Gastroesophageal sphincter (tissue), 4 donors: ENCODE measurements around the gene PRR5L. TPM values are rescaled to one million over a fixed set of nuclear protein-coding genes. Genes with fewer than 3 reads are reported as not detected.

ENCODE experiments used
- ATAC-seq: fragments of 150-250 bp; one replicate; pipeline ENCODE4 v1.9.1; 2016; ENCODE audit warnings: mild to moderate bottlenecking, moderate library complexity
- H3K27ac ChIP-seq, 4 donors: fragments of 200-600 bp; sonication (generic) in 3 of 4; 1 replicate in 3 of 4; 2 replicates in 1 of 4; pipeline ENCODE4 v1.5.1; 2016 to 2019
- H3K27me3 ChIP-seq: fragments of 200-600 bp; sonication (generic); one replicate; pipeline ENCODE4 v1.5.1; 2019
- H3K36me3 ChIP-seq, 2 donors: fragments of 200-600 bp; sonication (generic); one replicate each; pipeline ENCODE4 v1.5.1; 2019; ENCODE audit warnings: control low read depth in 1 of 2
- H3K4me1 ChIP-seq, 3 donors: fragments of 200-600 bp; sonication (generic); 1 replicate in 2 of 3; 2 replicates in 1 of 3; pipeline ENCODE4 v1.5.1; 2016 to 2019; ENCODE audit warnings: control low read depth in 2 of 3
- H3K4me3 ChIP-seq, 2 donors: fragments of 200-600 bp; sonication (generic); one replicate each; pipeline ENCODE4 v1.5.1; 2019; ENCODE audit warnings: mild to moderate bottlenecking in 1 of 2, moderate library complexity in 1 of 2
- H3K9me3 ChIP-seq, 3 donors: fragments of 200-600 bp; sonication (generic); one replicate each; pipeline ENCODE4 v1.5.1; 2017 to 2019; ENCODE audit warnings: control low read depth in 2 of 3
- EP300 ChIP-seq: sonication (generic); formaldehyde crosslinking; IDR thresholded peaks from one replicate; pipeline ENCODE4 v1.6.1; 2017; ENCODE audit warnings: antibody characterized with exemption, mild to moderate bottlenecking
- POLR2A ChIP-seq, 2 donors: fragments of 450-650 bp; IDR thresholded peaks; one replicate each; pipeline ENCODE4 v1.6.1; 2017; ENCODE audit warnings: antibody characterized with exemption in 2 of 2, mild to moderate bottlenecking in 2 of 2, moderate library complexity in 1 of 2
- POLR2AphosphoS5 ChIP-seq: sonication (generic); formaldehyde crosslinking; IDR thresholded peaks from one replicate; pipeline ENCODE4 v1.6.1; 2017; ENCODE audit warnings: antibody characterized with exemption
- WGBS, 2 donors: methylation state at CpG; one replicate each; pipeline ENCODE4 v1.1.5; 2018; ENCODE audit warnings: low coverage in 1 of 2; 5-methylcytosine and 5-hydroxymethylcytosine counted together
- total RNA-seq, 4 donors: library from RNA; depleted of rRNA; stranded (reverse); fragments of >200 nt; gene quantifications; one replicate each; pipeline ENCODE4 v1.1.0, GENCODE V29; 2016
- TF ChIP-seq, protein P1 (sequence below), 4 experiments: fragments of 200-600 bp in 2 of 4; fragments of 450-650 bp in 2 of 4; sonication (generic) in 1 of 4; IDR thresholded peaks; one replicate each; pipeline ENCODE4 v1.5.1; 2017 to 2019; ENCODE audit warnings: antibody characterized with exemption in 4 of 4, mild to moderate bottlenecking in 2 of 4, moderate library complexity in 2 of 4

PRR5L gene
- total RNA-seq, 4 donors from 2014 or later, result 2.8 to 9.7 (median 7.5) TPM

GRCh38 chr11:36404831-36405230 is 108.7 kb downstream of the PRR5L start:
- ATAC-seq, result no peak
- Histone ChIP-seq H3K9me3 (no peaks in the 10 kb centered on the region), H3K4me1 (peaks cover 0 to 2% (median 0%) of the 10 kb centered on the region in 3 donors), H3K4me3 (no peak overlapping the region), H3K27ac (no peak overlapping the region), H3K36me3 (no peaks in the 10 kb centered on the region), H3K27me3 (no peaks in the 10 kb centered on the region)
- 72 to 82% methylated on average over 2 to 3 of the region's 3 CpGs for WGBS, 2 donors
- TF ChIP-seq EP300 (no peak), POLR2AphosphoS5 (no peak), POLR2A (IDR thresholded peaks at IDR 0.05) (no peak)
- TF ChIP-seq, protein P1, sequence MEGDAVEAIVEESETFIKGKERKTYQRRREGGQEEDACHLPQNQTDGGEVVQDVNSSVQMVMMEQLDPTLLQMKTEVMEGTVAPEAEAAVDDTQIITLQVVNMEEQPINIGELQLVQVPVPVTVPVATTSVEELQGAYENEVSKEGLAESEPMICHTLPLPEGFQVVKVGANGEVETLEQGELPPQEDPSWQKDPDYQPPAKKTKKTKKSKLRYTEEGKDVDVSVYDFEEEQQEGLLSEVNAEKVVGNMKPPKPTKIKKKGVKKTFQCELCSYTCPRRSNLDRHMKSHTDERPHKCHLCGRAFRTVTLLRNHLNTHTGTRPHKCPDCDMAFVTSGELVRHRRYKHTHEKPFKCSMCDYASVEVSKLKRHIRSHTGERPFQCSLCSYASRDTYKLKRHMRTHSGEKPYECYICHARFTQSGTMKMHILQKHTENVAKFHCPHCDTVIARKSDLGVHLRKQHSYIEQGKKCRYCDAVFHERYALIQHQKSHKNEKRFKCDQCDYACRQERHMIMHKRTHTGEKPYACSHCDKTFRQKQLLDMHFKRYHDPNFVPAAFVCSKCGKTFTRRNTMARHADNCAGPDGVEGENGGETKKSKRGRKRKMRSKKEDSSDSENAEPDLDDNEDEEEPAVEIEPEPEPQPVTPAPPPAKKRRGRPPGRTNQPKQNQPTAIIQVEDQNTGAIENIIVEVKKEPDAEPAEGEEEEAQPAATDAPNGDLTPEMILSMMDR (IDR thresholded peaks at IDR 0.05), result no peak

DNA sequence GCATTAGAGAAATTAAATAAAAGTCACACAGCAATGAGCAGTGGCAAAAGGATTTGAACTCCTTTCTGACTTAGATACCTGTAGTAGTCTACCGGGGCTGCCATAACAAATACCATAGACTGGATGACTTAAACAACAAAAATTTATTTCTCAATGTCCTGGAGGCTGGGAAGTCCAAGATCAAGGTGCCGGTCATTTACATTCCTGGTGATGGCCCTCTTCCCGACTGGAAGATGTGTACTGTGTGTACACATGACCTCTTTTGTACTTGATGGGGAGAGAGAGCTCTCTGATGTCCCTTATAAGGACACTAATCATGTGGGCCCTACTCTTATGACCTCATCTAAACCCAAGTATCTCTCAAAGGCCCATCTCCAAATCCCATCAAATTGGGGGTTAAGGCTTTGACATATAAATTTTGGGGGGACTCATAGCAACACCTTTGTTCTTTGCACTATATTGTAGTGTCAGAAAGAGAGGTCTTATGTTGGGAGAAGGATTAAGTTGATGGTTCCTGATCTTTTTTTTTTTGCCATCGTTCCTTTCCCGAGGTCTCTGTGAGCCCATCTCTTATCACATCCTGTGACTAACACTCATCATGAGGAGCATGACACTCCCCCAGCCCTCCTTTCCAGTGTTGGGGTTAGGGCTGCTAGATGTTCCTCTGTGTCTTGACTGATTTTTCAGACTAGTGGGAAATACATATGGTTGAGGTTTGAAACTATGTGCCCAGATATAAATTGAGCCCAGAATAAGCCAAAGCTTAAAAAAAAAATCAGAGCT is 109.7 kb downstream of the PRR5L start:
- Histone ChIP-seq H3K27me3 (no peaks in the 10 kb centered on the region), H3K27ac (no peak overlapping the region), H3K36me3 (no peaks in the 10 kb centered on the region), H3K4me1 (peaks cover 0 to 5% (median 0%) of the 10 kb centered on the region in 3 donors), H3K9me3 (no peaks in the 10 kb centered on the region), H3K4me3 (no peak overlapping the region)
- 72 to 74% methylated on average over 4 to 5 of the region's 5 CpGs for WGBS, 2 donors
- no peak for TF ChIP-seq EP300
- TF ChIP-seq POLR2AphosphoS5, result no peak
- no peak for TF ChIP-seq POLR2A (IDR thresholded peaks at IDR 0.05)
- TF ChIP-seq, protein P1 (IDR thresholded peaks at IDR 0.05), result no peak
- no peak for ATAC-seq

- no peaks in the 10 kb centered on the region for H3K36me3 ChIP-seq
- no peak for ATAC-seq
Observed at GRCh38 chr11:36407356-36407755, 111.3 kb downstream of the PRR5L start.

DNA sequence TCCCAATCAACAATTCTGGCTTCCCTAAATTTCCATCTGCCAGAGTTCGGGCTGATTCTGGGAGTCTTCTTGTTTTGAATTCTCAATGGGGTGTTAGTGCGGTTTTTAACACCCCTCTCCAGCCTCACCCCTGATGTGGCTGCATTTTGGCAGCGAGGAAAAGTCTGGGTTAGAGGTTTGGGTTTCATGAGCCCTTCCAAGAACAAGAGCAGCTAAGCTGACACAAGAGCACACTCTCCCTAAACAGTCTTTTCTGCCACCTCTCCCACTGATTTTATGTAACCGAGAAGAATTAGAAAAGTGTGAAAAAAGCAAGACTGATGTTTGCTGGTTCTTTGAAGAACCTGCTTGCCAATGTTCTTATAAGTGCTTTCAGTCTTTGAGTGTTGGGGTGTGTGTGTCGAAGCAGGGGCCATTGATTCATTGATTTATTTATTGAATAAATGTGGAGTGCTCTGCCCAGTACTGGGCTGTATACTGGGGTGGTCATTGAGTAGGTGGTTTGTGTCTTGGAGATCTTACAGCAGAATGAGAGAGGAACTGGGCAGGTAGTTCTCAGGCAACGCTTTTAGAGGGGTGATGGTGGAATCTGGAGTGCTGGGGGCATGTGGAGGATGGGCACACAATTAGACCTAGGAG is 112.5 kb downstream of the PRR5L start:
- Histone ChIP-seq H3K4me1 (peaks cover 0 to 5% (median 0%) of the 10 kb centered on the region in 3 donors), H3K9me3 (no peaks in the 10 kb centered on the region), H3K4me3 (no peak overlapping the region), H3K27ac (no peak overlapping the region), H3K36me3 (no peaks in the 10 kb centered on the region), H3K27me3 (no peaks in the 10 kb centered on the region)
- WGBS, 2 donors, result 48 to 75% methylated on average over 4 to 6 of the region's 6 CpGs
- TF ChIP-seq, protein P1 (IDR thresholded peaks at IDR 0.05), result no peak
- TF ChIP-seq EP300, result no peak
- no peak for TF ChIP-seq POLR2AphosphoS5
- no peak for TF ChIP-seq POLR2A (IDR thresholded peaks at IDR 0.05)
- no peak for ATAC-seq

More at GRCh38 chr11:36407356-36407755, 111.3 kb downstream of the PRR5L start:
- peaks cover 0 to 5% (median 0%) of the 10 kb centered on the region in 3 donors for H3K4me1 ChIP-seq
- H3K9me3 ChIP-seq, result no peaks in the 10 kb centered on the region
- no peak overlapping the region for H3K27ac ChIP-seq
- TF ChIP-seq POLR2AphosphoS5, result no peak
- no peak for TF ChIP-seq POLR2A (IDR thresholded peaks at IDR 0.05)
- TF ChIP-seq, protein P1 (IDR thresholded peaks at IDR 0.05), result no peak
- TF ChIP-seq EP300, result no peak
- no peak overlapping the region for H3K4me3 ChIP-seq
- H3K27me3 ChIP-seq, result no peaks in the 10 kb centered on the region
